ENCODE results near the gene RNF213.

Gene RNF213

DNA sequence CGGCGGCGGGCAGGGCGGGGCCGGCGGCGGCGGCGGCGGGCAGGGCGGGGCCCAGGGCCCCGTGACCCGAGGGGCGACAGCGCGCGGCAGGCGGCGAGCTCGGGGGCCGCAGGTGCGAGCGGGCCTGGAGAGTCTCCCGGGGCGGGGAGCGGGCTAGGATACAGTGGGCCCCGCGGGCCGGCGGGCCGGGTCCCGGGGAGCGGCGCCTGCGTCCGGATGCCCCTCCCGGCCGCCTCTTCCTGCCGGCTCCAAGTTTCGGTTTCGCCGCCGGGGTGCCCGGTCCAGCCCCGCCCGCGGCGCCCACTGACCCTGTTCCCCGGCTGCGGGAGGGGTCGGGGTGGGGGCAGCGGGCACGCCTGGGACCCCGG lies at the start of gene RNF213:
Gene RNF213 (plus strand): TSS at position 62 of the 368 bp plus-strand sequence. CDS start 2,830 bp downstream, outside the sequence.
- DNase-seq (ENCODE audit: low read depth in 2 of 2), result peak in 1 of 2 donors; percentile 42

DNA sequence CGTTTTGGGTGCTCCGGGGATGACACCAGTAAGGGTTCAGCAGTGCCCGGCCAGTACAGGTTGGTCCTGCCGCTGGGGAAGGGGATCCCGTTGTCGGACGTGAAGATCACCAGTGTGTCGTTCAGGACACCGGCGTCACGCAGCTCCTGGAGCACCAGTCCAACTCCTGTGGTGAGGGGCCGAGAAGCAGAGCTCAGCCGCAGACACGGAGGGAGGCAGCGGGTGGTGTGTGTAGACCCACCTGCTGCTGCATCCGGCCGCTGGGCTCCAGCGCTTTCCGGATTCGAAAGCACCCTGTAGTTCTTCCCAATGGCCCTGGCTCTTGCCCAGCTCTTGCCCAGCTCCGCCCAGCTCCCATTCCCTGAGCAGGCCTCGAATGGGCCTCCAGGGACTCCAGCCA lies 48.5 kb upstream of the RNF213 start:
- no peak for DNase-seq (ENCODE audit: low read depth in 2 of 2)

GRCh38 chr17:80212511-80212910 lies 48.1 kb upstream of the RNF213 start:
- DNase-seq (ENCODE audit: low read depth in 2 of 2), result no peak

DNA sequence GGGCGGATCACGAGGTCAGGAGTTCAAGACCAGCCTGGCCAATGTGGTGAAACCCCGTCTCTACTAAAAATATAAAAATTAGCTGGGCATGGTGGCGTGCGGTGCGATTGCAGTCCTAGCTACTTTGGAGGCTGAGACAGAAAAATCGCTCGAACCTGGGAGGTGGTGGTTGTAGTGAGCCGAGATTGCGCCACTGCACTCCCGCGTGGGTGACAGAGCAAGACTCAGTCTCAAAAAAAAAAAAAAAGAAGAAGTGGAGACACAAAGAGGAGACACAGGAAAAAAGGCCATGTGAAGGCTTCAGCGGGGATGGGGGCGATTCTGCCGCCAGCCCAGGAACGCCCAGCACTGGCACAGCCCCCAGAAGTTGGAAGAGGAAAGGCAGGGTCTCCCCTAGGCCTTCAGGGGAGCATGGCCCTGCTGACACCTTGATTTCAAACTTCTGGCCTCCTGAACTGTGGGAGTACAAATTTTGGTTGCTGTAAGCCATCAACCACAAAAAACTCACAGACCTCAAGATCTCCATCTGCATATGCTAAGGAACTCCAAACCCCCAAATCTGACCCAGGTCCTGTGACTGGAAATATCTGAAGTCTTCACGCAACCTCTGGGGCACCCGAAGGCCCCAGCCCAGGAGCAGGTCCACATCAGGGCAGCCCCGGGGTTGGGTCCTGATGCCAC lies 47.5 kb upstream of the RNF213 start:
- no peak for DNase-seq (ENCODE audit: low read depth in 2 of 2)

DNA sequence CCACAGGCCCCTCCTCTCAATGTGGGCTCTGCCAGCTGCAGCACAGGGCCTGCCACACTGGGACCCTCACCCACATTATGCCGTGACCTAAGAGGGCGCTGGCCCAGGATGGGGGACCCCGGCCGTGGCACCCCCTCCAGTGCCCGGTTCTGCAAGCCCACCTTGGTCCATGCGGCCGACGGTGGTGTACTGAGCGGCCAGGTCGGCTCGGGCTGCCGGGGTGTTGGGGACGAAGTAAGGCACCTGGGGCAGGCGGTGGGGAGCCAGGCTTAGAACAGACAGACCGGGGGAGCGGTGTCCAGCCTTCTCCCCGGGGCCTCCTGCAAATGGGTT lies 47.0 kb upstream of the RNF213 start:
- no peak for DNase-seq (ENCODE audit: low read depth in 2 of 2)

GRCh38 chr17:80214012-80214877 lies 46.4 kb upstream of the RNF213 start:
- DNase-seq (ENCODE audit: low read depth in 2 of 2), result no peak

- no peak for DNase-seq (ENCODE audit: low read depth in 2 of 2)
These were observed 45.8 kb upstream of the RNF213 start for GRCh38 chr17:80214878-80215210.

DNA sequence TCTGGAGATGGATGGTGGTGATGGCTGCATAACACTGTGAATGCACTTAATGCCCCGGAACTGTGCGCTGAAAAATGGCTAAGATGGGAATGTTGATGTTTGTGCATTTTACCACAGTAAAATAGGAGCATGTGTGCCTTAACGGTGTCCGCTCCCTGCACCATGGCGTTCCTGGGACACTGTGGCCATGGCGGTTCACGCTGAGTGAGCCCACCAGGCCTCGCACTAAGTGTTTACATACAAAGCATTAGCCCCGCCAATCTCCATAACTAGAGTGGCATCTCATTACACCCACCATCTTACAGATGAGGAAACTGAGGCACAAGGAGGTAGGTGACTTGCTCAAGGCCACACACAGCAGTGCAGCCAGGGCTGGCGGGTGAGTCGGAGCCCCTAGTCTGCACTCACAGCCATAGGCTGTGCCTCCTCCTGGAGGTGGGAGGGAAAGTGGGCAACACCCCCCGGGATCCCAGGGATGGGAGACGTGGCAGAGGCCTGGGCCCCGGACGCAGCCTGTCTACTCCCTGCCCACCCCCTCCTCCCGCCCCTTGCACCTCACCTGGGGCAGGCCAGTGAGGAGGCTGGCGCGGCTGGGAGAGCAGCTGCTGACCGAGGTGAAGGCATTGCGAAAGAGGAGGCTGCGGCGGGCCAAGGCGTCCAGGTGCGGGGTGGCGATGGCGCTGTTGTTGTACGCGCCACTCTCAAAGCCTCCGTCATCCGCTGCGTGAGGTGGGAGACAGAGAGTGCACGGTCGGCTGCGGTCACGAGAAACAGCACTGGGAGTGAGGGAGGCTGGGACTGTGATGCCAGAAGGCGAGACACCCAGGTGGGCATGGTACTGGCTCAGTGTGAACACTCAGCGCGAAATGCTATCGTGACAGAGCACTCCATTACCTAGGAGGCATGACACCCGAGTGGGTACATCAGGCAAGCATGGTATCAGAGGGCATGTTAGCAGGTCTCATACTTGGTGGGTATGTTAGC lies 43.9 kb upstream of the RNF213 start:
- DNase-seq (ENCODE audit: low read depth in 2 of 2), result no peak

GRCh38 chr17:80217703-80218362 lies 42.8 kb upstream of the RNF213 start:
- DNase-seq (ENCODE audit: low read depth in 2 of 2), result no peak

DNA sequence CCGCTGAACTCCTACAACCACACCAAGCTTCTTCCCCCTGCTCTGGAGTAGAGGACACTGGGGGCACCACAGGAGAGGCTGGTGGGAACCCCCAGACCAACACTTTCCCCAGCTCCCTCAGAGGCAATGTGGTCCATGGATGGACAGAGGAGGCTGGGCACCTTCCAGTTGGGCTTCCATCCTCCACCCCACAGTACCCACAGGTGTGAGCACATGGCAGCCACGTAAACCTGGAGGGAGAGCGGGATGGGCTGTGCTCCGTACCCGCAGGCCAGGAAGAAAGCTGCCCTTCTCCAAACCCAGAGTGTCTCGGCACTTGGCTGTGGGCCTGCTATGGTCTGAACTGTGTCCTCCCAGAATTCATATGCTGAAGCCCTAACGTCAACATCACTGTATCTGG lies 42.3 kb upstream of the RNF213 start:
- no peak for DNase-seq (ENCODE audit: low read depth in 2 of 2)

DNA sequence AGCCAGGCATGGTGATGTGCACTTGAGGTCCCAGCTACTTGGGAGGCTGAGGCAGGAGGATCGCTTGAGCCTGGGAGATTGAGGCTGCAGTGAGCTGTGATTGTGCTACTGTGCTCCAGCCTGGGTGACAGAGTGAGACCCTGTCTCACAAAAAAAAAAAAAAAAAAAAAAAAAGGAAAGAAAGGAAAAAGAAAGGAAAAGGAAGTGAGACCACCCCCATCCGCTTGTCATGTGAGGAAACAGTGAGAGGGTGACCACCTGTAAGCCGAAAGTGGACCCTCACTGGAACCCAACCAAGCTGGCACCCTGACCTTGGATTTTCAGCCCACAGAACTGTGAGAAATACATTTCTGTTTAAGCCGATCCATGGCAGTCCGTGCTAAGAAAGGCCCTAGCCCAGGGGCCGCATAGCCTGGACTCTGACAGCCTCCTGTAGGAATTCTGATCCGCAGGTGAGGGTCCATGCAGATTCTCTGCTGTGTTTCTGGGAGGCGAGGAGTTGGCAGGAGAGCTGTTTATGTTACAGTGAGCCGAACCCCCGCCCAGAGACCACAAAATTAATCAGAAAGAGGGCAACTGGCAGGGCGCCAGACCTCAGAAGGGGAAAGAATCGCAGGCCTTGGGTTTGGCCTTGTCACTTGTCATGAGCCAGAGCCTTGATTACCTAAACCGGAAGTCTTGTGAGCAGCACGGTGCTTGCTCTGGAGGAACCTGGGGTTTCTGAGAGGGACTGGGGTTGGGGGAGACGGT lies 41.5 kb upstream of the RNF213 start:
- peak; percentile 87 to 91 for DNase-seq (ENCODE audit: low read depth in 2 of 2)

GRCh38 chr17:80219763-80220053 lies 40.9 kb upstream of the RNF213 start:
- no peak for DNase-seq (ENCODE audit: low read depth in 2 of 2)

GRCh38 chr17:80220054-80220735 lies 40.5 kb upstream of the RNF213 start, which contains the start of the genes SGSH and SLC26A11:
Gene SGSH, minus strand, starts transcription at chr17:80220333. Its CDS starts 20 bp downstream, at chr17:80220313.
Gene SLC26A11, plus strand, starts transcription at chr17:80220427. Its CDS starts 1,134 bp downstream, at chr17:80221561.
- DNase-seq (ENCODE audit: low read depth in 2 of 2), result peak; percentile 3 to 39

GRCh38 chr17:80220736-80221215 lies 39.9 kb upstream of the RNF213 start:
- DNase-seq (ENCODE audit: low read depth in 2 of 2), result no peak

GRCh38 chr17:80221351-80222105 lies 39.1 kb upstream of the RNF213 start:
- no peak for DNase-seq (ENCODE audit: low read depth in 2 of 2)

DNA sequence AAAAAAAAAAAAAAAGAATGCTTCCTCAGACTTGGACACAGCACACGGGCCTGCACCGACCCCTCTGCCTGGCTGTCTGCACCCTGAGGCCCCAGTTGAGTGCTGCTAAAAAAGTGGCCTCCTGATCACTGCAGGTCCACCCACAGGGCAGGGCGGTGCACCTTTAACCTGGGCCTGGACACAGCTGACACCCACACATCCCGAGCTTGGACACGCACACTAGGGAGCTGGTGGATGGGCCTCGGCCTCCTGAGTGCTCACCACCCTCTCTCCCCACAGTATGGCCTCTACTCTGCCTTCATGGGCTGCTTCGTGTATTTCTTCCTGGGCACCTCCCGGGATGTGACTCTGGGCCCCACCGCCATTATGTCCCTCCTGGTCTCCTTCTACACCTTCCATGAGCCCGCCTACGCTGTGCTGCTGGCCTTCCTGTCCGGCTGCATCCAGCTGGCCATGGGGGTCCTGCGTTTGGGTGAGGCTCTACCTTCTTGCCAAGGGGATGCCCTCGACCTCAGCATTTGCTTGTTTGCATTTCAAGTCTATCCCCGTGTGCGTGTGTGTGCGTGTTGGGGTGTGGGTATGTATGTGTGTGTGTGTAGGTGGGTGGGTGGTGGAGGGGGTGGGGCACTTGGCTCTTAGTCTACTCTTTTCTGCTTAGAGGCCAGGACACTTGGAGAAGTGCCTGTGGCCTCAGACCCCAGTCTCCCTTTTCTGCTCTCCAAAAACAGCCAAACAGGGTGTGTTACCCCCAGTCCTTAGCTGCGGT lies 38.1 kb upstream of the RNF213 start:
- DNase-seq (ENCODE audit: low read depth in 2 of 2), result no peak

- DNase-seq (ENCODE audit: low read depth in 2 of 2), result no peak
These were observed 37.4 kb upstream of the RNF213 start for GRCh38 chr17:80223142-80223815.

GRCh38 chr17:80223838-80224497 lies 36.7 kb upstream of the RNF213 start:
- DNase-seq (ENCODE audit: low read depth in 2 of 2), result no peak

All from stimulated activated CD8-positive, alpha-beta memory T cell treated with anti-CD3 and anti-CD28 coated beads, Interleukin-7, amount 100 ng/mL, for 4 hours (primary cell).